DOHH2 (cell line): ENCODE results near the gene LBX2.

Experiments
- H3F3A ChIP-seq: fragments of 200-600 bp; sonication (generic), shearing (Covaris generic); 2 replicates; pipeline ENCODE4 v1.6.0; 2016; ENCODE audit warnings: antibody characterized with exemption, mild to moderate bottlenecking; ENCODE audit not compliant: control insufficient read depth, insufficient read depth
- H3K27ac ChIP-seq: fragments of 200-600 bp; sonication (generic); 2 replicates; pipeline ENCODE4 v1.5.1; 2014; ENCODE audit warnings: low read depth, mild to moderate bottlenecking, low read length, moderate library complexity
- H3K27me3 ChIP-seq: fragments of 200-600 bp; sonication (generic); 2 replicates; pipeline ENCODE4 v1.6.1; 2014; ENCODE audit warnings: mild to moderate bottlenecking, low read length, mixed read lengths; ENCODE audit not compliant: control insufficient read depth
- H3K36me3 ChIP-seq: fragments of 200-600 bp; sonication (generic); 2 replicates; pipeline ENCODE4 v1.6.1; 2014; ENCODE audit warnings: mild to moderate bottlenecking, low read length, moderate library complexity, mixed read lengths; ENCODE audit not compliant: control insufficient read depth
- H3K4me1 ChIP-seq: fragments of 200-600 bp; sonication (generic); 2 replicates; pipeline ENCODE4 v1.6.1; 2014; ENCODE audit warnings: mild to moderate bottlenecking, low read length, mixed read lengths; ENCODE audit not compliant: control insufficient read depth
- H3K4me2 ChIP-seq: fragments of 200-600 bp; sonication (generic); 2 replicates; pipeline ENCODE4 v1.6.0; 2014; ENCODE audit warnings: mild to moderate bottlenecking, low read length, moderate library complexity
- H3K4me3 ChIP-seq: fragments of 200-600 bp; sonication (generic); 2 replicates; pipeline ENCODE4 v1.5.1; 2014; ENCODE audit warnings: mild to moderate bottlenecking, low read length, mixed read lengths
- H3K79me2 ChIP-seq: fragments of 200-600 bp; sonication (generic); 2 replicates; pipeline ENCODE4 v1.6.1; 2014; ENCODE audit warnings: mild to moderate bottlenecking, low read length, mixed read lengths; ENCODE audit not compliant: control insufficient read depth
- H3K9me2 ChIP-seq: fragments of 200-600 bp; sonication (generic); replicated peaks from 2 replicates; pipeline ENCODE4 v1.6.1; 2014; ENCODE audit warnings: mild to moderate bottlenecking, low read length, mixed read lengths; ENCODE audit not compliant: control insufficient read depth
- H3K9me3 ChIP-seq: fragments of 200-600 bp; sonication (generic); 2 replicates; pipeline ENCODE4 v1.6.1; 2014; ENCODE audit warnings: antibody characterized with exemption, low read length, mixed read lengths; ENCODE audit not compliant: control insufficient read depth, insufficient read depth
- H4K20me1 ChIP-seq: fragments of 200-600 bp; sonication (generic); 2 replicates; pipeline ENCODE4 v1.6.0; 2014; ENCODE audit warnings: low read depth, mild to moderate bottlenecking, antibody characterized with exemption, low read length, moderate library complexity; ENCODE audit not compliant: control insufficient read depth, insufficient read depth
- EZH2phosphoT487 ChIP-seq: fragments of 200-600 bp; sonication (generic); IDR thresholded peaks from 2 replicates; pipeline ENCODE4 v1.6.1; 2017; ENCODE audit warnings: borderline replicate concordance, mild to moderate bottlenecking, antibody characterized with exemption, low read length, moderate library complexity, mixed read lengths
- TF ChIP-seq, protein P1 (sequence below): fragments of 200-600 bp; sonication (generic); IDR thresholded peaks from one replicate; pipeline ENCODE4 v1.5.1; 2014; ENCODE audit warnings: antibody characterized with exemption, mild to moderate bottlenecking, low read depth, low read length; ENCODE audit not compliant: poor library complexity, severe bottlenecking

Gene LBX2

DNA sequence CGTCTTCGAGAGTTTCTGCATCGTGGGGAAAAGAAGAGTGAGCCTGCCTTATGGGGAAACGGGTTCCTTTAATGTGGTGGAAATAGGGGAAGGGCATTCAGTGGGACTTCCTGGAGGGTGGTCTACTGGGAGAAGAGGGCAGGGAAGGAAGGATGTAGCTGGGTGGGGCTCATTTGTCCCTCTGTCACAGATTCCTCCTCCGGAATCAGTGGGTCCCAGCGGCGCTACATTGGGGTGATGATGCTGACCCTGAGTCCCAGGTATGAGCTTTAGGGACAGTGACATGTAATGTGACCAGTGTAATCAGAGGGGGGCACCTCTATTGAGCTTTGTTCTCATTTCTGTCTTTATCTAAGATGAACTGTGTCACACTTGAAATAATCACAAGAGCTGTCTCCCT is 32.3 kb upstream of the LBX2 start:
- Histone ChIP-seq H3K4me3 (peak overlapping the region; percentile 99; the same call in 1 of the 2 replicates), H3F3A (peaks cover 11% of the 10 kb centered on the region), H3K9me3 (no peaks in the 10 kb centered on the region), H3K27me3 (no peaks in the 10 kb centered on the region), H3K79me2 (peaks cover 48% of the 10 kb centered on the region), H3K4me1 (peaks cover 36% of the 10 kb centered on the region), H3K36me3 (peaks cover 55% of the 10 kb centered on the region), H3K4me2 (peak overlapping the region; percentile 94), H3K27ac (no peak overlapping the region), H4K20me1 (no peaks in the 10 kb centered on the region), H3K9me2 (no peaks in the 10 kb centered on the region)
- no peak for TF ChIP-seq EZH2phosphoT487
- TF ChIP-seq, protein P1, sequence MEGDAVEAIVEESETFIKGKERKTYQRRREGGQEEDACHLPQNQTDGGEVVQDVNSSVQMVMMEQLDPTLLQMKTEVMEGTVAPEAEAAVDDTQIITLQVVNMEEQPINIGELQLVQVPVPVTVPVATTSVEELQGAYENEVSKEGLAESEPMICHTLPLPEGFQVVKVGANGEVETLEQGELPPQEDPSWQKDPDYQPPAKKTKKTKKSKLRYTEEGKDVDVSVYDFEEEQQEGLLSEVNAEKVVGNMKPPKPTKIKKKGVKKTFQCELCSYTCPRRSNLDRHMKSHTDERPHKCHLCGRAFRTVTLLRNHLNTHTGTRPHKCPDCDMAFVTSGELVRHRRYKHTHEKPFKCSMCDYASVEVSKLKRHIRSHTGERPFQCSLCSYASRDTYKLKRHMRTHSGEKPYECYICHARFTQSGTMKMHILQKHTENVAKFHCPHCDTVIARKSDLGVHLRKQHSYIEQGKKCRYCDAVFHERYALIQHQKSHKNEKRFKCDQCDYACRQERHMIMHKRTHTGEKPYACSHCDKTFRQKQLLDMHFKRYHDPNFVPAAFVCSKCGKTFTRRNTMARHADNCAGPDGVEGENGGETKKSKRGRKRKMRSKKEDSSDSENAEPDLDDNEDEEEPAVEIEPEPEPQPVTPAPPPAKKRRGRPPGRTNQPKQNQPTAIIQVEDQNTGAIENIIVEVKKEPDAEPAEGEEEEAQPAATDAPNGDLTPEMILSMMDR, result no peak

DNA sequence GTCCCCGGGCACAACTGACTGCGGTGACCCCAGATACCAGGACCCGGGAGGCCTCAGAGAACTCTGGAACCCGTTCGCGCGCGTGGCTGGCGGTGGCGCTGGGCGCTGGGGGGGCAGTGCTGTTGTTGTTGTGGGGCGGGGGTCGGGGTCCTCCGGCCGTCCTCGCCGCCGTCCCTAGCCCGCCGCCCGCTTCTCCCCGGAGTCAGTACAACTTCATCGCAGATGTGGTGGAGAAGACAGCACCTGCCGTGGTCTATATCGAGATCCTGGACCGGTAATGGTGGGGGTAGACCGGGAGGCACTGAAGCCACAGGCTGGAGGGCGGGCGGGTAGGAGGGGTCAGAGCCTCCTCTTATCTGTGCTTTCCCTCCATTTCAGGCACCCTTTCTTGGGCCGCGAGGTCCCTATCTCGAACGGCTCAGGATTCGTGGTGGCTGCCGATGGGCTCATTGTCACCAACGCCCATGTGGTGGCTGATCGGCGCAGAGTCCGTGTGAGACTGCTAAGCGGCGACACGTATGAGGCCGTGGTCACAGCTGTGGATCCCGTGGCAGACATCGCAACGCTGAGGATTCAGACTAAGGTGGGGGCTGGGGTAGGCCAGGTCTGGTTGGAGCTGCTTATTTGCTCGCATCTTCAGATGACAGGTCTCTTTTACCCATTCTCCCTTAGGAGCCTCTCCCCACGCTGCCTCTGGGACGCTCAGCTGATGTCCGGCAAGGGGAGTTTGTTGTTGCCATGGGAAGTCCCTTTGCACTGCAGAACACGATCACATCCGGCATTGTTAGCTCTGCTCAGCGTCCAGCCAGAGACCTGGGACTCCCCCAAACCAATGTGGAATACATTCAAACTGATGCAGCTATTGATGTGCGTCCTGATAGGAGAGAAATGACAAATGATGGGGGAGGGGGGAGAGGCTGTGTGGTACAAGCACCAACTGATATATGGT is 31.1 kb upstream of the LBX2 start:
- Histone ChIP-seq H3K9me3 (no peaks in the 10 kb centered on the region), H4K20me1 (no peaks in the 10 kb centered on the region), H3F3A (peaks cover 11% of the 10 kb centered on the region), H3K4me1 (peaks cover 43% of the 10 kb centered on the region), H3K36me3 (peaks cover 66% of the 10 kb centered on the region), H3K27me3 (no peaks in the 10 kb centered on the region), H3K79me2 (peaks cover 48% of the 10 kb centered on the region), H3K27ac (peak overlapping the region; percentile 68), H3K9me2 (no peaks in the 10 kb centered on the region), H3K4me2 (peak overlapping the region; percentile 94), H3K4me3 (peak overlapping the region; percentile 99)
- TF ChIP-seq EZH2phosphoT487, result no peak
- TF ChIP-seq, protein P1, result no peak

DNA sequence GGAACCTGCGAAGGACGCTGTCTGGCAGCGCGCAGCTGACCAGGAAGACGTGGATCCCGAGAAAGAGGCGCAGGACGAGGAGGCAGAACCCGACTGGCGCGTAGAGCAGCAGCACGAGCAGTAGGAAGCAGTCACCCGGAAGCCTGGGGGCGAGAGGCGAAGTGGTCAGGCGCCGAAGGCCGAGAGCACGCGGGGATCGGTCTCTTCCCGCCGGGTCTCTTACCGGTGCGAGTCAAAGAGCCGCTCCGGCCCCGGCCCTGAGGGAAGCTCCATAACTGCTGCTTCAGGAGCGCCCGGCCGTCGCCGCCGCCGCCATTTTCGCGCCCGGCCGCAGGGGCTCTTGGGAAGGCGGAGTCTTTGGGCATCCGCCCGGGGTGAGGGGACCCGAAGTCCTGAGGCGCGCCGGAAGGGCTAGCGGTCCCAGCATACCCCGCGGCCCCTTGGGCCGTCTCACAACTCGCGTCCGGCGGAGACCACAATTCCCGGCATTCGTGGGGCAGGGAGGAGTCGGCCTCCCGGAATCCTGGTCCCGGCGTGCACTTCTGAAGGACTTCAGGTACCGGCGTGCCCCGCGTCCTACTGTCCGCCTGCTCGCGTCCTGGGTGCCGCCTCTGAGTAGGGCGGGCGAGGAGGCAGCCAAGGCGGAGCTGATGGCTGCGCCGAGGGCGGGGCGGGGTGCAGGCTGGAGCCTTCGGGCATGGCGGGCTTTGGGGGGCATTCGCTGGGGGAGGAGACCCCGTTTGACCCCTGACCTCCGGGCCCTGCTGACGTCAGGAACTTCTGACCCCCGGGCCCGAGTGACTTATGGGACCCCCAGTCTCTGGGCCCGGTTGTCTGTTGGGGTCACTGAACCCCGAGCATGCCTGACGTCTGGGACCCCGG is 30.2 kb upstream of the LBX2 start, which contains the start of the genes AUP1 and HTRA2:
Gene AUP1 (minus strand): TSS at position 350 of the 882 bp plus-strand sequence. CDS start 77 bp downstream, at position 273.
Gene HTRA2 (plus strand): TSS at position 577 of the 882 bp plus-strand sequence. CDS start 74 bp downstream, at position 651.
- Histone ChIP-seq H3K4me2 (peak within 1 kb of the TSS; percentile 94), H3K36me3 (peaks cover 72% of the 10 kb centered on the region), H4K20me1 (no peaks in the 10 kb centered on the region), H3K4me3 (peak within 1 kb of the TSS; percentile 99), H3K9me2 (no peaks in the 10 kb centered on the region), H3K27me3 (no peaks in the 10 kb centered on the region), H3K27ac (peak within 1 kb of the TSS; percentile 68), H3K4me1 (peaks cover 43% of the 10 kb centered on the region), H3F3A (peaks cover 11% of the 10 kb centered on the region), H3K79me2 (peaks cover 48% of the 10 kb centered on the region), H3K9me3 (no peaks in the 10 kb centered on the region)
- TF ChIP-seq, protein P1, result no peak
- no peak for TF ChIP-seq EZH2phosphoT487
